Astrocyte (in vitro differentiated cells and primary cell): ENCODE data around the gene C1orf167. TPM values are rescaled to one million over a fixed set of nuclear protein-coding genes. Genes with fewer than 3 reads are reported as not detected.

Source experiments
- DNase-seq: peaks from one replicate; pipeline ENCODE4 v3.0.0-alpha.2; 2010; ENCODE audit warnings: low read depth
- FAIRE-seq: peaks from 2 replicates; lab custom pipeline; 2011; peaks lifted over from hg19 to GRCh38; lab: Jason Lieb, UNC
- H2AFZ ChIP-seq: 2 replicates; pipeline ENCODE4 v1.6.0; 2012; ENCODE audit warnings: low read depth, low read length, inconsistent platforms
- H3K27ac ChIP-seq: 2 replicates; pipeline ENCODE4 v1.5.1; 2011; ENCODE audit warnings: low read depth, low read length, inconsistent platforms
- H3K27me3 ChIP-seq: 2 replicates; pipeline ENCODE4 v1.6.0; 2011; ENCODE audit warnings: low read length, inconsistent platforms; ENCODE audit not compliant: insufficient read depth
- H3K36me3 ChIP-seq: 2 replicates; pipeline ENCODE4 v1.5.1; 2011; ENCODE audit warnings: low read length, inconsistent platforms; ENCODE audit not compliant: insufficient read depth
- H3K4me1 ChIP-seq: 2 replicates; pipeline ENCODE4 v1.5.1; 2011; ENCODE audit warnings: low read length, inconsistent platforms; ENCODE audit not compliant: insufficient read depth
- H3K4me2 ChIP-seq: 2 replicates; pipeline ENCODE4 v1.6.0; 2012; ENCODE audit warnings: low read length, inconsistent platforms
- H3K4me3 ChIP-seq: 2 replicates; pipeline ENCODE4 v1.5.1; 2011; ENCODE audit warnings: low read depth, mild to moderate bottlenecking, low read length, inconsistent platforms; ENCODE audit not compliant: insufficient read depth
- H3K79me2 ChIP-seq: 2 replicates; pipeline ENCODE4 v1.6.0; 2012; ENCODE audit warnings: mild to moderate bottlenecking, low read length, inconsistent platforms; ENCODE audit not compliant: insufficient read depth
- H3K9ac ChIP-seq: 2 replicates; pipeline ENCODE4 v1.6.0; 2012; ENCODE audit warnings: mild to moderate bottlenecking, low read length, inconsistent platforms
- H3K9me3 ChIP-seq: 2 replicates; pipeline ENCODE4 v1.5.1; 2012; ENCODE audit warnings: low read depth, mild to moderate bottlenecking, low read length, inconsistent platforms; ENCODE audit not compliant: insufficient read depth
- H4K20me1 ChIP-seq: 2 replicates; pipeline ENCODE4 v1.6.0; 2012; ENCODE audit warnings: low read length, inconsistent platforms; ENCODE audit not compliant: insufficient read depth
- H3K27ac Mint-ChIP-seq: one replicate; pipeline ENCODE4 v1.8.0; 2021; ENCODE audit warnings: mild to moderate bottlenecking, mixed read lengths; ENCODE audit not compliant: unreplicated experiment
- H3K27me3 Mint-ChIP-seq: one replicate; pipeline ENCODE4 v1.8.0; 2021; ENCODE audit warnings: low read depth, mixed read lengths; ENCODE audit not compliant: unreplicated experiment
- H3K36me3 Mint-ChIP-seq: one replicate; pipeline ENCODE4 v1.8.0; 2021; ENCODE audit warnings: low read depth, mixed read lengths; ENCODE audit not compliant: unreplicated experiment
- H3K4me1 Mint-ChIP-seq: one replicate; pipeline ENCODE4 v1.8.0; 2021; ENCODE audit warnings: low read depth, mixed read lengths; ENCODE audit not compliant: unreplicated experiment
- H3K4me3 Mint-ChIP-seq: one replicate; pipeline ENCODE4 v1.8.0; 2021; ENCODE audit warnings: mild to moderate bottlenecking, moderate library complexity, mixed read lengths; ENCODE audit not compliant: unreplicated experiment
- H3K9me3 Mint-ChIP-seq: one replicate; pipeline ENCODE4 v1.8.0; 2021; ENCODE audit warnings: mild to moderate bottlenecking, mixed read lengths; ENCODE audit not compliant: unreplicated experiment
- EZH2 ChIP-seq: IDR thresholded peaks from 2 replicates; pipeline ENCODE4 v1.6.1; 2012; ENCODE audit warnings: mild to moderate bottlenecking, low read length, inconsistent platforms; ENCODE audit not compliant: insufficient read depth
- total RNA-seq: library from RNA; stranded (reverse); gene quantifications from 2 replicates; pipeline ENCODE4 v1.2.1, GENCODE V29; 2021
- TF ChIP-seq, protein P1 (sequence below): IDR thresholded peaks from 2 replicates; pipeline ENCODE4 v1.5.1; 2011; ENCODE audit warnings: low read depth, mild to moderate bottlenecking, inconsistent platforms, low read length, moderate library complexity; ENCODE audit not compliant: insufficient read depth

Gene C1orf167
- total RNA-seq, 1 donor from 2014 or later = not detected

DNA sequence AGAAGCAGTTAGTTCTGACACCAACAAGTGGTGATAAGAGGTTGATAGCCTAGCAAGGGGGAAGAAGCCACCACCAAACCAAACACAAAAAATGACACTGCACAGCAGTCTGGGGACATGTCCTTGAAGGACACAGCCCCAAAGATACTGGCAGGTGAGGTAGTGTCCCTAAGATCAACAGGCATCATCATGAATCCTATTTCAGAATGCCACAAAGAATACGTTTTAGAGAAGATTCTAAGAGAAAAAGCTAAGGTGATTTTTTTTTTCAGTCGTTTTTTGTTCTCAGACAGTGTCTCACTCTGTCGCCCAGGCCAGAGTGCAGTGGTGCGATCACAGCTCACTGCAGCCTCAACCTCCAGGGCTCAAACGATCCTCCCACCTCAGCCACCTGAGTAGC lies 24.2 kb downstream of the C1orf167 start:
- Histone ChIP-seq H3K9ac (no peak overlapping the region), H3K4me2 (no peak overlapping the region), H3K27ac (no peak overlapping the region), H3K9me3 (no peaks in the 10 kb centered on the region), H4K20me1 (no peaks in the 10 kb centered on the region), H3K79me2 (no peaks in the 10 kb centered on the region), H3K27me3 (no peaks in the 10 kb centered on the region), H3K4me1 (peaks cover 28% of the 10 kb centered on the region), H2AFZ (no peak overlapping the region), H3K36me3 (no peaks in the 10 kb centered on the region), H3K4me3 (no peak overlapping the region)
- peaks cover 8% of the 10 kb centered on the region for H3K4me1 Mint-ChIP-seq
- H3K27ac Mint-ChIP-seq = no peak overlapping the region
- H3K4me3 Mint-ChIP-seq = no peak overlapping the region
- no peak for TF ChIP-seq EZH2
- TF ChIP-seq, protein P1, sequence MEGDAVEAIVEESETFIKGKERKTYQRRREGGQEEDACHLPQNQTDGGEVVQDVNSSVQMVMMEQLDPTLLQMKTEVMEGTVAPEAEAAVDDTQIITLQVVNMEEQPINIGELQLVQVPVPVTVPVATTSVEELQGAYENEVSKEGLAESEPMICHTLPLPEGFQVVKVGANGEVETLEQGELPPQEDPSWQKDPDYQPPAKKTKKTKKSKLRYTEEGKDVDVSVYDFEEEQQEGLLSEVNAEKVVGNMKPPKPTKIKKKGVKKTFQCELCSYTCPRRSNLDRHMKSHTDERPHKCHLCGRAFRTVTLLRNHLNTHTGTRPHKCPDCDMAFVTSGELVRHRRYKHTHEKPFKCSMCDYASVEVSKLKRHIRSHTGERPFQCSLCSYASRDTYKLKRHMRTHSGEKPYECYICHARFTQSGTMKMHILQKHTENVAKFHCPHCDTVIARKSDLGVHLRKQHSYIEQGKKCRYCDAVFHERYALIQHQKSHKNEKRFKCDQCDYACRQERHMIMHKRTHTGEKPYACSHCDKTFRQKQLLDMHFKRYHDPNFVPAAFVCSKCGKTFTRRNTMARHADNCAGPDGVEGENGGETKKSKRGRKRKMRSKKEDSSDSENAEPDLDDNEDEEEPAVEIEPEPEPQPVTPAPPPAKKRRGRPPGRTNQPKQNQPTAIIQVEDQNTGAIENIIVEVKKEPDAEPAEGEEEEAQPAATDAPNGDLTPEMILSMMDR = no peak
- H3K27me3 Mint-ChIP-seq = peaks cover 2% of the 10 kb centered on the region
- FAIRE-seq (no peak), DNase-seq (no peak)
- no peaks in the 10 kb centered on the region for H3K9me3 Mint-ChIP-seq
- peaks cover 3% of the 10 kb centered on the region for H3K36me3 Mint-ChIP-seq

- Histone ChIP-seq H3K36me3 (no peaks in the 10 kb centered on the region), H3K4me3 (no peak overlapping the region), H2AFZ (peak overlapping the region; percentile 61), H3K9ac (no peak overlapping the region), H3K79me2 (no peaks in the 10 kb centered on the region), H4K20me1 (no peaks in the 10 kb centered on the region), H3K4me2 (peak overlapping the region; percentile 49), H3K27me3 (no peaks in the 10 kb centered on the region), H3K27ac (no peak overlapping the region), H3K9me3 (no peaks in the 10 kb centered on the region), H3K4me1 (peaks cover 29% of the 10 kb centered on the region)
- TF ChIP-seq EZH2 = no peak
- TF ChIP-seq, protein P1 = no peak
- peaks cover 2% of the 10 kb centered on the region for H3K27me3 Mint-ChIP-seq
- no peak for FAIRE-seq
- no peak overlapping the region for H3K4me3 Mint-ChIP-seq
- peak; percentile 45 for DNase-seq
- no peaks in the 10 kb centered on the region for H3K9me3 Mint-ChIP-seq
- no peak overlapping the region for H3K27ac Mint-ChIP-seq
- peaks cover 16% of the 10 kb centered on the region for H3K4me1 Mint-ChIP-seq
- H3K36me3 Mint-ChIP-seq = peaks cover 11% of the 10 kb centered on the region
These were observed 25.3 kb downstream of the C1orf167 start for GRCh38 chr1:11787251-11787803.

DNA sequence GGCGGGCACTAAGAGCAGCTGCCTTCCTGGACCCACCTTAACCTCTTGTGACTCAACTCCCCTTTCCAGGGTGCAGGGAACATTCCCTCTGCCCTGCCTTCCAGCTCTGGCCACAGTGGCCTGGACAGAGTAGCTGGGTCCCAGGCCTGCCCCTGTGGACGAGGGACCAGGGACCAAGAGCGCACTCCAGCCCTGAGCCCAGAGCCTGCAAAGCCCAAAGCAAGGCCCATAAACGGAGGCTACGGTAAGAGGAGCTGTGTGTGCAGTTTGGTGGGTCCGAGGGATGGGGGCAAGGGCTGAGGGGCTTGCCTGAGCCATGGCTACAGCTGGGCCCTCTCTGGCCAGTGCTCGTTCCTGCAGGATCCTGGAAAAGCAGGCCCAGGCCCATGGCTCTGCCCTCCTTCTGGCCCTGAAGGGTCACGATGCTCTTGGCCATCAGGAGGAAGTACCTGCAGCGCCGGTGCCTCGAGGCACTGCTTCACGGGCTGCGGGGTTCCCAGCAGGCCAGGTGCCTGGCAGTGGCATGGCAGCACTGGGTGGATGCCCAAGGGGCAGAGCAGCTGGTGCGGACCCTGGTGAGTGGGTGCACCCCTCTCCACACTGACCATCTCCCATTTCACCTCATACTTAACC lies 25.9 kb downstream of the C1orf167 start:
- H3K27ac ChIP-seq = no peak overlapping the region
- FAIRE-seq (no peak), DNase-seq (no peak)
- H3K79me2 ChIP-seq = no peaks in the 10 kb centered on the region
- H3K4me3 ChIP-seq = no peak overlapping the region
- H3K27me3 ChIP-seq = no peaks in the 10 kb centered on the region
- no peaks in the 10 kb centered on the region for H3K36me3 ChIP-seq
- no peak overlapping the region for H2AFZ ChIP-seq
- H3K36me3 Mint-ChIP-seq = peaks cover 17% of the 10 kb centered on the region
- H3K4me1 ChIP-seq = peaks cover 29% of the 10 kb centered on the region
- no peak overlapping the region for H3K9ac ChIP-seq
- no peak overlapping the region for H3K4me3 Mint-ChIP-seq
- H3K4me2 ChIP-seq = no peak overlapping the region
- no peak overlapping the region for H3K27ac Mint-ChIP-seq
- peaks cover under 1% of the 10 kb centered on the region for H3K27me3 Mint-ChIP-seq
- H4K20me1 ChIP-seq = no peaks in the 10 kb centered on the region
- no peaks in the 10 kb centered on the region for H3K9me3 Mint-ChIP-seq
- peaks cover 20% of the 10 kb centered on the region for H3K4me1 Mint-ChIP-seq
- no peaks in the 10 kb centered on the region for H3K9me3 ChIP-seq
- TF ChIP-seq, protein P1 = no peak
- TF ChIP-seq EZH2 = no peak
